Measurements from ENCODE around the gene MGAT3. TPM values are rescaled to one million over a fixed set of nuclear protein-coding genes. Genes with fewer than 3 reads are reported as not detected.

MGAT3 gene
- total and polyA plus RNA-seq, 2 of the 13 experiments (the other 11 are each of a cell fraction or from before 2014, with no cell fraction given), result 0.11 to 0.15 TPM

- TF ChIP-seq ATF7-NPFF (CRISPR knock-in tag; IDR thresholded peaks at IDR 0.05; ENCODE audit: low read depth) (no peak), HOXA5 (CRISPR knock-in tag; IDR thresholded peaks at IDR 0.05) (no peak), FOSL1 (CRISPR knock-in tag; IDR thresholded peaks at IDR 0.05; ENCODE audit: borderline replicate concordance) (no peak), ZNF567 (CRISPR knock-in tag; IDR thresholded peaks at IDR 0.05; ENCODE audit: borderline replicate concordance) (no peak), TBX3 (IDR thresholded peaks at IDR 0.05; ENCODE audit: borderline replicate concordance) (no peak), ZNF720 (CRISPR knock-in tag; IDR thresholded peaks at IDR 0.05) (no peak), ZNF510 (CRISPR knock-in tag; IDR thresholded peaks at IDR 0.05; ENCODE audit: low read depth) (no peak), ZMYM2 (CRISPR knock-in tag; IDR thresholded peaks at IDR 0.05) (no peak), ZNF75D (CRISPR knock-in tag; IDR thresholded peaks at IDR 0.05; ENCODE audit: borderline replicate concordance) (no peak), DBP (CRISPR knock-in tag; IDR thresholded peaks at IDR 0.05; ENCODE audit: not compliant biosample characterization) (no peak), ZNF282 (IDR thresholded peaks at IDR 0.05; ENCODE audit: partially characterized antibody) (no peak), ZNF547 (CRISPR knock-in tag; IDR thresholded peaks at IDR 0.05) (no peak), UBTF (CRISPR knock-in tag; IDR thresholded peaks at IDR 0.05) (no peak; the same call in 1 of the 2 replicates), IRF1 (CRISPR knock-in tag; IDR thresholded peaks at IDR 0.05; ENCODE audit: low read depth) (no peak), SATB2 (CRISPR knock-in tag; IDR thresholded peaks at IDR 0.05) (no peak), SP140L (CRISPR knock-in tag; IDR thresholded peaks at IDR 0.05; ENCODE audit: borderline replicate concordance) (no peak), ZNF138 (CRISPR knock-in tag; IDR thresholded peaks at IDR 0.05; ENCODE audit: low read depth) (no peak), JUN (CRISPR knock-in tag; IDR thresholded peaks at IDR 0.05) (no peak)
- TF ChIP-seq, protein P1, sequence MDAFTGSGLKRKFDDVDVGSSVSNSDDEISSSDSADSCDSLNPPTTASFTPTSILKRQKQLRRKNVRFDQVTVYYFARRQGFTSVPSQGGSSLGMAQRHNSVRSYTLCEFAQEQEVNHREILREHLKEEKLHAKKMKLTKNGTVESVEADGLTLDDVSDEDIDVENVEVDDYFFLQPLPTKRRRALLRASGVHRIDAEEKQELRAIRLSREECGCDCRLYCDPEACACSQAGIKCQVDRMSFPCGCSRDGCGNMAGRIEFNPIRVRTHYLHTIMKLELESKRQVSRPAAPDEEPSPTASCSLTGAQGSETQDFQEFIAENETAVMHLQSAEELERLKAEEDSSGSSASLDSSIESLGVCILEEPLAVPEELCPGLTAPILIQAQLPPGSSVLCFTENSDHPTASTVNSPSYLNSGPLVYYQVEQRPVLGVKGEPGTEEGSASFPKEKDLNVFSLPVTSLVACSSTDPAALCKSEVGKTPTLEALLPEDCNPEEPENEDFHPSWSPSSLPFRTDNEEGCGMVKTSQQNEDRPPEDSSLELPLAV (CRISPR knock-in tag; conservative IDR thresholded peaks at IDR 0.05; ENCODE audit: low read depth), result no peak
- TF ChIP-seq, protein P2, sequence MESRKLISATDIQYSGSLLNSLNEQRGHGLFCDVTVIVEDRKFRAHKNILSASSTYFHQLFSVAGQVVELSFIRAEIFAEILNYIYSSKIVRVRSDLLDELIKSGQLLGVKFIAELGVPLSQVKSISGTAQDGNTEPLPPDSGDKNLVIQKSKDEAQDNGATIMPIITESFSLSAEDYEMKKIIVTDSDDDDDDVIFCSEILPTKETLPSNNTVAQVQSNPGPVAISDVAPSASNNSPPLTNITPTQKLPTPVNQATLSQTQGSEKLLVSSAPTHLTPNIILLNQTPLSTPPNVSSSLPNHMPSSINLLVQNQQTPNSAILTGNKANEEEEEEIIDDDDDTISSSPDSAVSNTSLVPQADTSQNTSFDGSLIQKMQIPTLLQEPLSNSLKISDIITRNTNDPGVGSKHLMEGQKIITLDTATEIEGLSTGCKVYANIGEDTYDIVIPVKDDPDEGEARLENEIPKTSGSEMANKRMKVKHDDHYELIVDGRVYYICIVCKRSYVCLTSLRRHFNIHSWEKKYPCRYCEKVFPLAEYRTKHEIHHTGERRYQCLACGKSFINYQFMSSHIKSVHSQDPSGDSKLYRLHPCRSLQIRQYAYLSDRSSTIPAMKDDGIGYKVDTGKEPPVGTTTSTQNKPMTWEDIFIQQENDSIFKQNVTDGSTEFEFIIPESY (CRISPR knock-in tag; IDR thresholded peaks at IDR 0.05), result no peak
- TF ChIP-seq, protein P3, sequence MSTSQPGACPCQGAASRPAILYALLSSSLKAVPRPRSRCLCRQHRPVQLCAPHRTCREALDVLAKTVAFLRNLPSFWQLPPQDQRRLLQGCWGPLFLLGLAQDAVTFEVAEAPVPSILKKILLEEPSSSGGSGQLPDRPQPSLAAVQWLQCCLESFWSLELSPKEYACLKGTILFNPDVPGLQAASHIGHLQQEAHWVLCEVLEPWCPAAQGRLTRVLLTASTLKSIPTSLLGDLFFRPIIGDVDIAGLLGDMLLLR (CRISPR knock-in tag; IDR thresholded peaks at IDR 0.05), result 0 out of 2 replicates have a peak, but pooled peaks have one; percentile 16
Measured at GRCh38 chr22:39534092-39534506, 77.3 kb downstream of the MGAT3 start (continued).
